HG02938 (cell line): ENCODE measurements around the gene KLF7.

Experiments used
- ATAC-seq: cut with Tn5 transposase; IDR thresholded peaks from one replicate; pipeline ENCODE4 v1.9.1; 2021; ENCODE audit warnings: mild to moderate bottlenecking, moderate library complexity; ENCODE audit not compliant: unreplicated experiment

The KLF7 gene

GRCh38 chr2:207150284-207150683 is 15.5 kb downstream of the KLF7 start:
- no peak for ATAC-seq

GRCh38 chr2:207149249-207150213 is 16.2 kb downstream of the KLF7 start:
- peak; percentile 93 for ATAC-seq

DNA sequence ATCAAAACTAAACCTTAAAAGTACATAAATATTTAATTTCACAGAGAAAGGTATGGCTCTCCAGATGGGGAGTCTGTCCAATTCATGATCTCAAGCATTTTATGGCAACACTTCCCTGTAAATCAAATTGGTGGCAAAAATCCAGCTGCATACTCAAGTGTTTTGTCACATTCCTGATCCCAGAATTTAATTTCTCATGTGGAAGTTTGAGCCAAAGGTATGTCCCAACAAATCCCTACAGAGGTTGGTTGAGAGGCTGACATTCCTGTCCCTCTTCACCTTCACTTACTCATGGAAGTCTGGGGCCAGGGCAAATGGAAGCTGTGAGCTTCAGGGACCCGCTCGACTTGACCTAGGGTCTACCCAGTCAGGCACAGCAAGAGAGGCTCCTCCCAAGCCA is 17.7 kb downstream of the KLF7 start:
- ATAC-seq: no peak

DNA sequence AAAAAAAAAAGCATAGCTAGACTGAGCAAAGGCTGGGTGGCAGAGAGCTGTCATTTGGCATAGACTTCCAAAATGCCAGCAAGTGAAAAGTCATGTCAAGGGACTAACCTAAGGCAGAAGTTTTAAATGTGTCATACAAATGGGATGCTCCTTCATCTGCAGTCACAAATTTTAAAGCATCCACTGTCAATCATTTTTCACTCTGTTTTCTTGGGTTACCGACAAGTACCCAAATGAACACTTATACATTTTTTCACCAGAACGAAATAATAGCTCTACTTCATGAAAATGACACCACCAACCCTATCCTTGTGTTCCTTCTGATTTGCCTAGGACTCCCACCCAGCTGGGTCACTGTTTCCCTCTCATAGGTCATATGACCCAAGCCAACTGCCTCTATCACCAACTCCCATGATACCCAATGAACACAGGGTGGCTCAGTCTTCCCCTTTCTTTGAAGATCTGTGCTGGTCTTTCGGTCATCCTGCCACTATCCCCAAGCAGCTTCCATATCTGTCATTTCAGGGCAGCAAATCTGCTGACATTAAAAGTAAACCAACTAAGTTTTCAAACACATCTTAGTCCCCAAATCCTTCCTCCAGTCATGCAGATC is 21.5 kb downstream of the KLF7 start:
- ATAC-seq: no peak

GRCh38 chr2:207143215-207144172 is 22.3 kb downstream of the KLF7 start:
- ATAC-seq: peak; percentile 42

DNA sequence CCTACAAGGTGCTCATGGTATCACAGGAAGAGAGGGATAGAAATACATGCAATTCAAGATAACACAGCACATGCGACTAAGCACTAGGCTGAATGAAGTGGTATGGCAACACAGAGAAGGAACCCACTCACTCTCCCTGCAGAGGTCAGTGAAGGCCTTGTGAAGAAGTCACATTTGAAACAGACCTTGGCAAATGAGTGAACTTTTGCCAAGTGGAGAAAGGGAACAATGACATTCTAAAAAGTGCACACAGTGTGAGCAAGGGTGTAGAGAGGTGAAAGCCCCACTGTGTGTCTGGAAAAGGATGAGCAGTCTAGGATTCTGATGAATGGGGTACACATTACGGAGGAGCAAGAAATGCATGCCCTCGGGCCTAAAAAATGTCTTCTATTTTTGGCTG is 23.3 kb downstream of the KLF7 start:
- ATAC-seq: no peak

GRCh38 chr2:207141386-207141785 is 24.4 kb downstream of the KLF7 start:
- ATAC-seq: no peak

GRCh38 chr2:207140265-207140664 is 25.5 kb downstream of the KLF7 start:
- no peak for ATAC-seq

DNA sequence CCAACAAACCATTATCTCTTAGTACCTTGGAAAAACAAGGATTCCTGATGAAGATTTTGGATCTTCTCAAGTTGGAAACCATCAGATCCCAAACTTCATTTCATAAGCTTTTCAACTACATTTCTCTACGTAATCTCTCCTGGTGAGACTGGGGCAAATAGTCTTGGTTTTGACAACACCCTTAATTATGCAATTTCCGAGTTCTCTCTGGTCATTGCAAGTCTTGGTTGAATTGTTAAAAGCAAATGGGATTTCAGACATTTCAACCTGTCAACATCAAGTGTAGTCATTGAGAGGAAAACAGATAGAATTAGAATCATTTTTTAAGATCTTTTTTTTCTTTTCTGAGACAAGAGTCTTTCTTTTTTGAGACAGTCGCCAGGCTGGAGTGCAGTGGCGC is 26.2 kb downstream of the KLF7 start:
- ATAC-seq: no peak

DNA sequence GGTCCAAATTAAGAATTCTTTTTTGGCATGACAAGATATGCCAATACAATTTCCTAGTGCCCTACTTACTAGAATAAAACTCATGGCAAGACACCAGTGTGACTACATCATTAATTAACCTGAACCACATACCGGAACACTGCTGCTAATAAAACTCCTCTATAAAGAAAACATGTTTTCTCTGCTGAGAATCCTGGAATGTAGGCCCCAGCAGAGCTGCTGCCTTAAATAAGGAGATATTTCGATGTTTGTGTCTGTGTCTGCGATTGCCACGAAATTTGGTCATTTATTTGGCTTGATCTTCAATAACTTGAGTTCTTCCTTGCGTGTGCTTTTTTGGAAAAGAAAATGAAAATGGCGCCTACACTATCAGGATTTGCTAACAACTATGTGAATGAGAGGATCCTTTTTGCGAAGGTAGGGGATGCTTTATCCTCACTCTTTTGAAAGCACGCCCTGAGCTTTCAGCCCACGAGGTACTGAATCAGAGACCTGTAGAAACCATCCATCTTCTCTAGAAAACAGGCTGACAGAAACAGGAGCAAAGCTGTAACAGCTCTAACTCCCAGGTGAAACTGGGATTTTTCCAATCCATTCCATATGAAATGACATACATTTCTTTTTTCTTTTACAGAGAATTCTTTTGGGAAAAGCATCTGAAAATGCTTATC is 27.0 kb downstream of the KLF7 start:
- no peak for ATAC-seq

DNA sequence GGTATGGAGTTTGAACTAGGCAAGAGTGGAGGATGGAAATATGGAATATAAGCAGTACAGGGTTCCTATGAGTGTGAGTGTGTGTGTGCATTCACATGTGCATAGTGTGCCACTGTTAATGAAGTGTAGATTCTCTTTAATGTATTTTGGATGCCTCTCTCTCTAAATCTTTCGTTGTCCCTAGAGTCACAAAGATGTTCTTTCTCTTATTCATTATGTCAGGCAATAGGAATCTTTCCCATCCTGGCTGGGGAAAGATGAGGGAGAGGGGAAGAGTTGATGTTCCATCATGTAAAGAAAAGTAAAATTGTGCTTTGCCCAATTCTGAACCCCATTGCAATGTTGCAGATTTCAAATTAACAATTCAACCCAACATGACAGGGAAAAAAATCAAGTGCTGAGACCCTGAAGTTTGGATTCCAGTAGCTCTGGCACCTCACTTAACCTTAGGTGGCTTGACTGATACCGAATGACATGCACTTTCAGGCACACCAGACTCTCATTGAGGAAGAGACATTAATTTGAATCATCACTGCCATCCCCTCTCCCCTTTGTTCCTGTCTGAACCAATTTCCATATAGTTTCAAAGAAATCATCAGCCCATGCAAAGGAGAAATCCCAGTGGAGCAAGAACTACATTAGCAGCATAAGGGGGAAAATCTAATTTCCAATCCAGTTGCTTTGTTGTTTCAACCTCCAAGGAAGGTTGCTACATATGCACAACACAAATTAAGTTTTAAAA is 28.0 kb downstream of the KLF7 start:
- no peak for ATAC-seq

DNA sequence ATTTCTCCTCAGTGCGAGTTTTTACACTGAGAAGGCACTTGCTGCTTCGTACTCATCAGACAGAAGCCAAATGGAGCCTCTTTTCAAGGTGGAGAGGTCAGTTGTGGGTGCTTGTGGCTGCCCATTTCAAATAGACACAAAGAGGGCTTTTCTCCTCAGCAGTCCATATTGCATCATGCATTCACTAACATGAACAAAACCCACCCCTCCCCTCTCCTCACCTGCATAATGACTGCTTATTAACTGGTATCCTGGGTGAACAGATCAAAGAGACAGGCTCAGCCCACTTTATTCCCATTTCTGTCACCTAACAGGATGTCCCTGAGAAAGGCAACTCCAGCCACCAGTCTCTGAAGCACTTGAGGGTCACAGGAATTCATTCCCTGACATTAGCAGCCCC is 28.9 kb downstream of the KLF7 start:
- no peak for ATAC-seq

GRCh38 chr2:207135801-207136457 is 29.8 kb downstream of the KLF7 start:
- no peak for ATAC-seq

GRCh38 chr2:207135340-207135739 is 30.4 kb downstream of the KLF7 start:
- ATAC-seq: no peak

- no peak for ATAC-seq
Measured at GRCh38 chr2:207133820-207134519, 31.8 kb downstream of the KLF7 start.

- no peak for ATAC-seq
Measured at GRCh38 chr2:207133458-207133819, 32.3 kb downstream of the KLF7 start.

GRCh38 chr2:207132019-207132418 is 33.7 kb downstream of the KLF7 start:
- no peak for ATAC-seq

DNA sequence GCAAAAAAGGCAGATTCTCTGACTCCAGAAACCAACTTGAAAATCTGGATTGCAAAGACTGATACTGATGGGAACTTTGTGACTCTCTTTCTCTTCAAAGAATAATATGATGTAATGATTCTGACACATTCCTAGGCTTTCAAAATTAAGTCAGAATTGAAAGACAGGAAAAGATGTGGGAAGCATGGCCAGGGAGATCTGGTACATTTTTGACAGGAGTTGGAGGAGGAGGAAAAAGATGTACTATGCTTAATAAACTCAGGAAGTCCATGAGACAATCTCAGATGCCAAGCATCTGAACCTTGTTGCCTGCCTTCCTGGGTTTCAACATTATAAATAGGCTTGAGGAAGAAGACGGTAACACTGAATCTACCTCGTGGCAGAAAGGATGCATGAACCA is 34.2 kb downstream of the KLF7 start:
- ATAC-seq: no peak

DNA sequence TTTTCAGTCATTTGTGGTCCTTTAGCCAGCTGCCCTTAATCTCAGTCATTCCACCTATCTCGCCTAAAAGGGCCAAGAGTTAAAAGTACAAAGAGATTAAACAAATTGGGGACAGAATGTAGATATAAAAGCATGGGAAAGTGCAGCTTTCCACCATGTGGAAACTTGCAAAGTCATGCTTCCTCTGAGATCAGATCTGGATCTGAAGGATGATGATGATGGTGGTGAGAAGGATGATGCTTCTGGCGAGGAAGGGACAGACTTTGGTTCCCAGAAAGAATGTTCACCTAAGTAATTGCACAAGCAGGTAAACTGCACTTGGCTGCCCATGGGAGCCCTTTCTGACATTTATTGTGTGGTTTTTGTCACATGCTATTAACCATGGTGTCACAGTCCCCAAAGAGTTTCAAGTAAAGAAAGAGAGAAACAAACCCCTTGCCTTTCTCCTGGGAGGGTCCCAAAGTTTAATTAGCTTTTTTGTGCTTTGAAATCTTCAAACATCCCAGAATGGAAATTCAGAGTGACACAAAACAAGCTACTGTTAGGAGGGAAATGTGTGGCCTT is 34.7 kb downstream of the KLF7 start:
- no peak for ATAC-seq
